NT2/D1 (cell line): ENCODE results near the gene PLBD2.

Experiments
- SUZ12 ChIP-seq: IDR thresholded peaks from 2 replicates; pipeline ENCODE4 v1.6.1; 2011; ENCODE audit not compliant: insufficient read length, insufficient read depth; ENCODE audit errors: extremely low read depth
- ZNF274 ChIP-seq: IDR thresholded peaks from 2 replicates; pipeline ENCODE4 v1.6.1; 2011; ENCODE audit warnings: mild to moderate bottlenecking, low read depth, low read length

GRCh38 chr12:113364698-113365097 lies 6.3 kb downstream of the PLBD2 start:
- no peak for TF ChIP-seq SUZ12
- TF ChIP-seq ZNF274, result no peak
